ENCODE results near the gene PTK6. TPM values are rescaled to one million over a fixed set of nuclear protein-coding genes. Genes with fewer than 3 reads are reported as not detected.

Gene PTK6
- total RNA-seq, 4 donors from 2014 or later, result 0.11 TPM; not detected in 3

- intact Hi-C loops (cut with DNase I), result loop anchor here (5.0 to 10.0 kb wide), 4 partner anchors 204 to 526 kb away; partner anchors contain the start of genes ABHD16B and TCEA2
- Histone ChIP-seq H3K27me3 (no peaks in the 10 kb centered on the region), H3K27ac (peak overlapping the region; percentile 62 to 76 (median 72)), H3K4me1 (peaks cover 11 to 21% of the 10 kb centered on the region in 2 donors), H3K36me3 (no peaks in the 10 kb centered on the region), H3K9me3 (no peaks in the 10 kb centered on the region), H3K4me3 (replicated peaks in 1 of 3) (peak overlapping the region in 1 of 3 donors; percentile 16)
- WGBS, 2 donors, result 11 to 30% methylated on average over 11 to 14 of the region's 27 CpGs
- peak in 3 of 6 experiments; percentile 3 to 33 (median 3) for TF ChIP-seq CTCF (IDR thresholded peaks at IDR 0.05)
- no peak for TF ChIP-seq POLR2A (IDR thresholded peaks at IDR 0.05)
- DNase-seq, result peak; percentile 96
These were observed 1.3 kb upstream of the PTK6 start for GRCh38 chr20:63538204-63539091.

- Histone ChIP-seq H3K4me3 (replicated peaks in 1 of 3) (peak overlapping the region in 1 of 3 donors; percentile 16), H3K4me1 (peaks cover 11 to 21% of the 10 kb centered on the region in 2 donors), H3K36me3 (no peaks in the 10 kb centered on the region), H3K27ac (peak overlapping the region; percentile 62 to 76 (median 72)), H3K9me3 (no peaks in the 10 kb centered on the region), H3K27me3 (no peaks in the 10 kb centered on the region)
- 4 to 11% methylated on average over 24 to 25 of the region's 34 CpGs for WGBS, 2 donors
- peak; percentile 83 to 84 for DNase-seq
- TF ChIP-seq CTCF (IDR thresholded peaks at IDR 0.05) (peak; percentile 86 to 99 (median 94)), POLR2A (IDR thresholded peaks at IDR 0.05) (peak in 1 of 2 donors; percentile 26)
- intact Hi-C loops (cut with DNase I), result loop anchor here (2.0 to 10.0 kb wide), 5 partner anchors 205 to 527 kb away; partner anchors contain the start of genes ABHD16B and TCEA2
These were observed 488 bp upstream of the PTK6 start for GRCh38 chr20:63537525-63538203.

- Histone ChIP-seq H3K4me1 (peaks cover 11 to 21% of the 10 kb centered on the region in 2 donors), H3K27ac (no peak overlapping the region), H3K4me3 (replicated peaks in 1 of 3) (no peak overlapping the region), H3K9me3 (no peaks in the 10 kb centered on the region), H3K27me3 (no peaks in the 10 kb centered on the region), H3K36me3 (no peaks in the 10 kb centered on the region)
- 59 to 73% methylated on average over 17 to 33 of the region's 35 CpGs for WGBS, 2 donors
- DNase-seq, result no peak
- TF ChIP-seq POLR2A (IDR thresholded peaks at IDR 0.05) (no peak), CTCF (IDR thresholded peaks at IDR 0.05) (no peak)
- intact Hi-C loops (cut with DNase I), result loop anchor here (2.0 to 10.0 kb wide), 5 partner anchors 206 to 528 kb away; partner anchors contain the start of genes ABHD16B and TCEA2
These were observed 767 bp downstream of the PTK6 start for GRCh38 chr20:63536241-63536977.

- H3K27ac ChIP-seq, result no peak overlapping the region
- intact Hi-C loops (cut with DNase I), result loop anchor here (5.0 to 10.0 kb wide), 4 partner anchors 207 to 530 kb away; partner anchors contain the start of genes ABHD16B and TCEA2
- H3K36me3 ChIP-seq, result no peaks in the 10 kb centered on the region
- TF ChIP-seq POLR2A (IDR thresholded peaks at IDR 0.05) (no peak), CTCF (IDR thresholded peaks at IDR 0.05) (no peak)
- 69 to 80% methylated on average over 24 to 26 of the region's 49 CpGs for WGBS, 2 donors
- H3K9me3 ChIP-seq, result no peaks in the 10 kb centered on the region
- peaks cover 11 to 21% of the 10 kb centered on the region in 2 donors for H3K4me1 ChIP-seq
- H3K27me3 ChIP-seq, result no peaks in the 10 kb centered on the region
- no peak overlapping the region for H3K4me3 ChIP-seq (replicated peaks in 1 of 3)
- no peak for DNase-seq
These were observed 2.1 kb downstream of the PTK6 start for GRCh38 chr20:63534831-63535651.
